K562 (cell line): ENCODE measurements around the gene FADS1. TPM values are rescaled to one million over a fixed set of nuclear protein-coding genes. Genes with fewer than 3 reads are reported as not detected.

ENCODE experiments used
- ATAC-seq: fragments of 200-7000 bp; cut with Tn5 transposase; 3 replicates; pipeline ENCODE4 v1.9.1; 2020; ENCODE audit warnings: moderate library complexity
- BruUV-seq: library from RNA; stranded (reverse); fragments of 400-500 nt; replicated peaks from 2 replicates; lab custom pipeline; 2021; lab: Mats Ljungman, UMichigan
- CTCF ChIA-PET: fragments of 300-600 bp; formaldehyde crosslinking; extraction: SDS; loops from one replicate; lab custom pipeline; 2021; ENCODE audit warnings: low intra/inter-chr PET ratio; lab: Yijun Ruan, JAX
- POLR2A ChIA-PET: fragments of 300-600, 350-650 bp; sonication (Branson Sonifier 250); formaldehyde crosslinking; extraction: SDS; loops from one replicate; lab custom pipeline; 2021; ENCODE audit warnings: antibody characterized with exemption, inconsistent platforms; lab: Yijun Ruan, JAX
- DNase-seq, 4 experiments: peaks; one replicate each; pipeline versions ENCODE4 v3.0.0 to v3.0.0-alpha.2; 2011 to 2018; ENCODE audit warnings: low spot score in 3 of 4, mixed read lengths in 3 of 4; ENCODE audit errors: extremely low read depth in 1 of 4
- FAIRE-seq: peaks from 2 replicates; lab custom pipeline; 2011; peaks lifted over from hg19 to GRCh38; lab: Jason Lieb, UNC
- H2AFZ ChIP-seq: 2 replicates; pipeline ENCODE4 v1.6.0; 2011; ENCODE audit warnings: low read depth, low read length, control low read depth, inconsistent platforms
- H3K27ac ChIP-seq: fragments of 200-600 bp; 3 replicates; pipeline ENCODE4 v1.8.0; 2011; ENCODE audit warnings: low read depth, mild to moderate bottlenecking, control low read depth, inconsistent platforms, low read length, moderate library complexity, mixed read lengths; ENCODE audit errors: extremely low read depth
- H3K27me3 ChIP-seq, 2 experiments: fragments of 300-600 bp in 1 of 2; 2 replicates in 1 of 2; 3 replicates in 1 of 2; pipeline versions ENCODE4 v1.6.0 to v1.8.0; 2011; ENCODE audit warnings: inconsistent platforms in 2 of 2, low read length in 2 of 2, mild to moderate bottlenecking in 1 of 2, mixed read lengths in 1 of 2, moderate library complexity in 1 of 2; ENCODE audit not compliant: control insufficient read depth in 2 of 2, insufficient read depth in 2 of 2
- H3K36me3 ChIP-seq: fragments of 300-600 bp; 3 replicates; pipeline ENCODE4 v1.8.0; 2011; ENCODE audit warnings: mild to moderate bottlenecking, low read length, inconsistent platforms; ENCODE audit not compliant: control insufficient read depth, insufficient read depth
- H3K4me1 ChIP-seq, 2 experiments: fragments of 200-600 bp in 1 of 2; replicated peaks in 1 of 2; 2 replicates in 1 of 2; 3 replicates in 1 of 2; pipeline versions ENCODE4 v1.5.1 to v1.8.0; 2011; ENCODE audit warnings: inconsistent platforms in 2 of 2, low read length in 2 of 2, mild to moderate bottlenecking in 1 of 2, mixed read lengths in 1 of 2, moderate library complexity in 1 of 2; ENCODE audit not compliant: control insufficient read depth in 2 of 2, insufficient read depth in 2 of 2
- H3K4me2 ChIP-seq: 2 replicates; pipeline ENCODE4 v1.6.1; 2011; ENCODE audit warnings: low read length, control low read depth, inconsistent platforms, mixed read lengths; ENCODE audit not compliant: insufficient read depth
- H3K4me3 ChIP-seq: fragments of 200-600 bp; sonication (generic), shearing (Covaris generic); 2 replicates; pipeline ENCODE4 v1.5.1; 2016; ENCODE audit warnings: control low read depth, inconsistent platforms
- H3K79me2 ChIP-seq: fragments of 200-600 bp; 3 replicates; pipeline ENCODE4 v1.8.0; 2011; ENCODE audit warnings: low read length, inconsistent platforms; ENCODE audit not compliant: control insufficient read depth, insufficient read depth
- H3K9ac ChIP-seq, 2 experiments: 2 replicates each; pipeline versions ENCODE4 v1.6.0 to v1.6.1; 2011; ENCODE audit warnings: low read depth in 2 of 2, low read length in 2 of 2, control low read depth in 1 of 2, inconsistent platforms in 1 of 2, mild to moderate bottlenecking in 1 of 2, mixed read lengths in 1 of 2; ENCODE audit not compliant: insufficient read depth in 1 of 2
- H3K9me1 ChIP-seq: one replicate; pipeline ENCODE4 v1.6.0; 2011; ENCODE audit warnings: inconsistent platforms, mild to moderate bottlenecking, low read length, moderate library complexity; ENCODE audit not compliant: control insufficient read depth, insufficient read depth
- H3K9me3 ChIP-seq: replicated peaks from 2 replicates; pipeline ENCODE4 v1.5.1; 2011; ENCODE audit warnings: low read depth, low read length, inconsistent platforms; ENCODE audit not compliant: control insufficient read depth, insufficient read depth
- H4K20me1 ChIP-seq: replicated peaks from 2 replicates; pipeline ENCODE4 v1.6.1; 2011; ENCODE audit warnings: low read length, inconsistent platforms, mixed read lengths; ENCODE audit not compliant: control insufficient read depth, insufficient read depth
- ARHGAP35 ChIP-seq: fragments of 450-650 bp; IDR thresholded peaks from 2 replicates; pipeline ENCODE4 v1.6.1; 2018; ENCODE audit not compliant: partially characterized antibody
- BCOR ChIP-seq: fragments of 450-650 bp; IDR thresholded peaks from 2 replicates; pipeline ENCODE4 v1.6.1; 2016
- C11orf30 ChIP-seq: fragments of 450-650 bp; IDR thresholded peaks from 2 replicates; pipeline ENCODE4 v1.6.1; 2016; ENCODE audit warnings: low read depth, mild to moderate bottlenecking
- HNRNPK ChIP-seq: fragments of 200-400 bp; formaldehyde crosslinking; IDR thresholded peaks from one replicate; pipeline ENCODE4 v1.6.1; 2018; ENCODE audit warnings: mild to moderate bottlenecking, low read depth, low read length; ENCODE audit not compliant: poor library complexity, severe bottlenecking
- HNRNPLL ChIP-seq: fragments of 200-400 bp; formaldehyde crosslinking; IDR thresholded peaks from 2 replicates; pipeline ENCODE4 v1.6.1; 2017; ENCODE audit warnings: low read length, low read depth, mild to moderate bottlenecking; ENCODE audit not compliant: poor library complexity, severe bottlenecking
- KDM1A ChIP-seq, 2 experiments: fragments of 450-650 bp; IDR thresholded peaks; 2 replicates each; pipeline ENCODE4 v1.6.1; 2016; ENCODE audit warnings: mild to moderate bottlenecking in 2 of 2
- NFXL1 ChIP-seq: fragments of 450-650 bp; formaldehyde crosslinking; IDR thresholded peaks from 2 replicates; pipeline ENCODE4 v1.4.0; 2021; ENCODE audit warnings: mild to moderate bottlenecking
- PHF21A ChIP-seq: fragments of 450-650 bp; IDR thresholded peaks from 2 replicates; pipeline ENCODE4 v1.6.1; 2017; ENCODE audit warnings: low read depth, borderline replicate concordance
- RBM34 ChIP-seq: fragments of 200-400 bp; formaldehyde crosslinking; IDR thresholded peaks from 2 replicates; pipeline ENCODE4 v1.6.1; 2018; ENCODE audit warnings: low read length, borderline replicate concordance; ENCODE audit not compliant: insufficient read depth
- SIX5 ChIP-seq, 2 experiments: IDR thresholded peaks; 2 replicates each; pipeline ENCODE4 v1.6.1; 2011; ENCODE audit warnings: low read length in 2 of 2, borderline replicate concordance in 1 of 2, low read depth in 1 of 2, mild to moderate bottlenecking in 1 of 2, moderate library complexity in 1 of 2; ENCODE audit not compliant: insufficient read depth in 1 of 2
- SMARCE1 ChIP-seq: fragments of 450-650 bp; IDR thresholded peaks from 2 replicates; pipeline ENCODE4 v1.7.1; 2016; ENCODE audit warnings: mild to moderate bottlenecking
- TFE3 ChIP-seq: fragments of 450-650 bp; formaldehyde crosslinking; IDR thresholded peaks from 2 replicates; pipeline ENCODE4 v1.4.0; 2020; ENCODE audit warnings: mild to moderate bottlenecking, mixed read lengths
- XRCC5 ChIP-seq: fragments of 200-400 bp; formaldehyde crosslinking; IDR thresholded peaks from 2 replicates; pipeline ENCODE4 v1.6.1; 2017; ENCODE audit warnings: low read depth, mild to moderate bottlenecking, low read length
- ZNF507 ChIP-seq: conservative IDR thresholded peaks from 2 replicates; pipeline ENCODE4 v1.6.1; 2017; ENCODE audit warnings: missing genetic modification characterization, missing compliant biosample characterization
- WGBS: fragments of 100-300 bp; shearing (Covaris generic); methylation state at CpG from one replicate; pipeline ENCODE4 v1.1.6; 2016; ENCODE audit warnings: low coverage, mixed read lengths; ENCODE audit not compliant: insufficient coverage; ENCODE audit errors: missing lambda C conversion rate; 5-methylcytosine and 5-hydroxymethylcytosine counted together
- in situ Hi-C: fragments of 300-500 bp; cut with MboI; formaldehyde crosslinking; loops from 4 replicates; pipeline ENCODE4 v1.15.0; 2018; ENCODE audit warnings: inconsistent platforms, mixed read lengths
- intact Hi-C: fragments of 100-400 bp; cut with micrococcal nuclease; formaldehyde crosslinking; loops from 2 replicates; pipeline ENCODE4 v1.14.2; 2022
- polyA plus RNA-seq, 8 experiments: library from polyadenylated mRNA; depleted of rRNA in 4 of 8; stranded (reverse) in 5 of 8; unstranded in 3 of 8; fragments of >200 nt; fragmentation: Nextera tagmentation in 2 of 8; fragmentation: Illumina TruSeq in 1 of 8; extraction: Ambion mirVana in 2 of 8; extraction: Trizol in 1 of 8; gene quantifications; 2 replicates each; pipeline versions ENCODE4 v1.2.1 to v1.2.3, GENCODE V29; 2011 to 2014; ENCODE audit warnings: inconsistent platforms in 1 of 8, missing spikeins in 1 of 8
- total RNA-seq, 7 experiments: library from RNA; depleted of rRNA in 6 of 7; stranded (reverse); fragments of >200 nt in 6 of 7; fragmentation: Illumina TruSeq in 2 of 7; extraction: Trizol in 2 of 7; gene quantifications; 2 replicates each; pipeline versions ENCODE4 v1.2.1 to v1.2.3, GENCODE V29; 2011 to 2021; ENCODE audit warnings: low replicate concordance in 1 of 7

FADS1 gene
- total and polyA plus RNA-seq, 9 of the 15 experiments (the other 6 are each of a cell fraction or from before 2014, with no cell fraction given), result 110 to 864 (median 364) TPM

- Histone ChIP-seq H3K9me3 (no peaks in the 10 kb centered on the region), H3K27ac (no peak overlapping the region)
- TF ChIP-seq KDM1A (IDR thresholded peaks at IDR 0.05), result peak in 1 of 2 experiments; percentile 39; a peak in 1 of 4 replicates
- no peak for TF ChIP-seq PHF21A
- peak; percentile 64 for TF ChIP-seq BCOR
- TF ChIP-seq, all 486 proteins: peak for 2
- no peak for DNase-seq
- Histone ChIP-seq H2AFZ (no peak overlapping the region), H3K27me3 (no peaks in the 10 kb centered on the region), H3K4me2 (no peak overlapping the region), H4K20me1 (no peaks in the 10 kb centered on the region), H3K9me1 (no peaks in the 10 kb centered on the region), H3K4me1 (peaks cover 10 to 54% of the 10 kb centered on the region in 2 experiments; a peak in 4 of 5 replicates), H3K36me3 (peaks cover 5% of the 10 kb centered on the region; the same call in 2 of the 3 replicates), H3K4me3 (no peak overlapping the region), H3K79me2 (no peaks in the 10 kb centered on the region), H3K9ac (peak overlapping the region in 1 of 2 experiments; percentile 78; a peak in 2 of 4 replicates)
- 84% methylated on average over 17 of the region's 17 CpGs for WGBS
- in situ Hi-C loops, result no loop called here
- no TSS peak for BruUV-seq
- no peak for FAIRE-seq
- POLR2A ChIA-PET, result interaction anchor here (1.1 to 2.1 kb wide), 4 partner anchors 9 to 36 kb away, joined by 3 to 6 read pairs (median 4); no protein-coding TSS in a partner anchor
- intact Hi-C loops, result no loop called here
- CTCF ChIA-PET, result no interaction called here
- no peak for ATAC-seq
Measured at GRCh38 chr11:61854206-61854895, 37.5 kb upstream of the FADS1 start.

GRCh38 chr11:61853698-61854169 lies 36.9 kb upstream of the FADS1 start:
- Histone ChIP-seq H4K20me1 (no peaks in the 10 kb centered on the region), H3K9me1 (no peaks in the 10 kb centered on the region), H3K27ac (peak overlapping the region; percentile 16; the same call in 1 of the 3 replicates), H3K4me1 (peaks cover 6 to 49% of the 10 kb centered on the region in 2 experiments; a peak in 4 of 5 replicates), H3K4me2 (no peak overlapping the region), H3K9ac (peak overlapping the region; percentile 7 to 78; a peak in 3 of 4 replicates), H3K27me3 (no peaks in the 10 kb centered on the region), H3K4me3 (no peak overlapping the region), H3K36me3 (peaks cover 3% of the 10 kb centered on the region; the same call in 1 of the 3 replicates), H3K9me3 (no peaks in the 10 kb centered on the region), H2AFZ (peak overlapping the region; percentile 41; the same call in 1 of the 2 replicates), H3K79me2 (no peaks in the 10 kb centered on the region)
- WGBS, result 75% methylated on average over 10 of the region's 13 CpGs
- no TSS peak for BruUV-seq
- in situ Hi-C loops, result no loop called here
- intact Hi-C loops, result no loop called here
- ChIA-PET POLR2A (interaction anchor here (1.1 to 2.1 kb wide), 4 partner anchors 9 to 36 kb away, joined by 3 to 6 read pairs (median 4); no protein-coding TSS in a partner anchor), CTCF (no interaction called here)
- FAIRE-seq, result no peak
- no peak for DNase-seq
- ATAC-seq, result no peak
- TF ChIP-seq XRCC5, result no peak
- TF ChIP-seq C11orf30, result no peak
- no peak for TF ChIP-seq SIX5 (IDR thresholded peaks at IDR 0.05; ENCODE audit: borderline replicate concordance in 1 of 2, insufficient read depth in 1 of 2, low read depth in 1 of 2, low read length in 2 of 2)
- TF ChIP-seq NFXL1, result no peak
- TF ChIP-seq RBM34, result no peak
- no peak for TF ChIP-seq ZNF507 (tag)
- no peak for TF ChIP-seq SMARCE1
- no peak for TF ChIP-seq HNRNPK
- TF ChIP-seq TFE3 (CRISPR knock-in tag), result no peak
- no peak for TF ChIP-seq ARHGAP35
- TF ChIP-seq HNRNPLL, result no peak
